NCI-H82 treated with DMSO at 0.1 percent for 48 hours (cell line): ENCODE data around the gene POLRMT.
"Not testable (repeated sequence)": the region's sequence is repeated elsewhere in the genome, so short reads cannot be mapped to it uniquely, and the experiment has no call there.

Experiments used
- DNase-seq: peaks from one replicate; lab custom pipeline; 2025; ENCODE audit not compliant: unreplicated experiment; lab: John Stamatoyannopoulos, UW

POLRMT gene

DNA sequence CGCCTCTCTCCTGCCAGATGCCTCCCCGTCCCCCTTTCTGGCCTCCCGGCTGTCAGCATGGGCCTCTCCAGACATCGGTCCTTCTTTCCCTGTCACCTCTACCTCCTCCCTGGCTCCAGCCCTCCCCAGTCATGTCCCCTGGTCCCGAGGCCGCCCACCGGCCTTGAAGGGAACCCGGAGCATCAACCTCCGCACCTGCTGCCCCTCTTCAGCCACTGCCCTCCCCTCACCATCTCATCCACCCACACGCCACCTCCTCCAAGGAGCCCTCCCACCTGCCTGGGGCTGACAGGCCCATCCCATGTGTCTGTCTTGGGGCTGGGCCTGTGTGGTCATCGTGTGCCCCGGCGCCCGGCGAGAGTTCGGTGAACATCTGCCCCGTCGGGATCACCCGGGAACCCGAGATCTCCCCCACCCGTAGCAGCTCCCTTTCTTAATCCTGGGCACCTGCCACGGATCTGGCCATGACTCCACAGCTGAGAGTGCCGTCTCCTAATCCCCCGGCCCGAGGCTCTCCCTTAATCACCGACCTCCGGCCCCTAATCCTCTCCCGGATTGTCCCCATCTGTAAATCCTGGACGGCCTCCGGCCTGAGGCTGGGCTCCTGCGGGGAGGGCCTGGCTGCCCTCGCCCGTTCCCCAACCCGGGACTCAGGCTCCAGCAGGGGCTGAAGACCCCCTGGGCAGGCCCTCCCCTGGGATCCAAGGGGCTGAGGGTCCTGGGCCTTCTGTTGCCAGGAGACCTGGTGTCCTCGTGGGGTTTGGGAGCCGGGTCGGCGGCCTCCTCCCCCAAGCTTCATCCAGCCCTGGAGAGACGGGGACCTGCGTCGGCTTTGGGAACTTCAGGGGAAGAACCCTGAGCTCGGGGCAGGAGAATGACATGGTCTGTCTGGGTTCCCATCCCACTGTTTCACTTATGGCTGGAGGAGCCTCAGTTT, 37.7 kb downstream of the POLRMT start:
- DNase-seq, result peak; percentile 68

- DNase-seq, result no peak
Observed at GRCh38 chr19:594265-594870, 39.0 kb downstream of the POLRMT start.

DNA sequence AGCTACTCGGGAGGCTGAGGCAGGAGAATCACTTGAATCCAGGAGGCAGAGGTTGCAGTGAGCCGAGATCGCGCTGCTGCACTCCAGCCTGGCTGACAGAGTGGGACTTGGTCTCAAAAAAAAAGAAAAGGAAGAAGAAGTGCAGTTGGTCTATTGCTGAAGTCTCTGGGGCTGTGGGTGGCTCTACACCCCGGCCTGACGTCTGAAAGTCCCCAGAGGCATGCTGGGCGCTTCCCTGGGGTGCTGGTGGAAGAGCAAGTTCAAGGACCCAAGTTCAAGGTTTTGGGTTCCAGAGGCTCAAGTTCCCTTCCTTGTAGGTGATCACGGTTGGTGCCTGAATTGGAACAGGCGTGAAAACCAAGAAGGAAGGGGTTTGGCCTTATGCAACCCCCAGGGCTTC, 39.8 kb downstream of the POLRMT start:
- DNase-seq, result no peak

GRCh38 chr19:593055-593454, 40.3 kb downstream of the POLRMT start:
- DNase-seq, result no peak

DNA sequence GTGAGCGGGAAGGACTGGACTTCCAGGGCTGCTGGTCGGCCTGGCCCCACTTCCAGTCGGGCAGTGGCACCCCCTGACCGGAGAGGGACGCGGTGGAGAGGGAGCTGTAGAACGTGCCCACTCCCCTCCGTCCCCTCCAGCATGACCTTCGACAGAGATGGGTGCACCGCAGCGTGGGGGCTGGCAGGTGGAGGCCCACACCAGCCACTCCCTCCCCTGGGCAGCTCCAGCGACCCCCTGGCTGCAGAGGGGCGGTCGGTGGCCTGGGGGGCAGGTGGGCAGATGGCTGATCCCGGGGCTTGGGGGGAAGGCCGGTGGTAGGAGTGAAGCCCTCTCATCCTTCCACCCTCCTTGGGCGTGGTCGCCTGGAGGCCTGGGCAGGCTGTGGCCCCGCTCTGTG, 41.2 kb downstream of the POLRMT start:
- DNase-seq, result no peak

- no peak for DNase-seq
Observed at GRCh38 chr19:591099-591958, 42.0 kb downstream of the POLRMT start.

GRCh38 chr19:590750-591098, 42.6 kb downstream of the POLRMT start:
- no peak for DNase-seq

DNA sequence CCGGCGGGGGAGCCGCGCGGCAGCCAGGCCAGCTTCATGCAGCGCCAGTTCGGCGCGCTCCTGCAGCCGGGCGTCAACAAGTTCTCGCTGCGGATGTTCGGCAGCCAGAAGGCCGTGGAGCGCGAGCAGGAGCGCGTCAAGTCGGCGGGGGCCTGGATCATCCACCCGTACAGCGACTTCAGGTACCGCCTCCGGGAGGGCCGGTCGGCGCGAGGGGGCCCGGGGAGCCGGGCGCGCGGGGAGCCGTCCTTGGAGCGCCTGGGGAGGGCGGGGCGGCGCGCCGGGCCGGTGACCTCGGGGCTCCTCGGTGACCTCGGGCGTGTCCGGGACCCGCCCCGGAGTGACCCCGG, 43.0 kb downstream of the POLRMT start:
- no peak for DNase-seq

- no peak for DNase-seq
Observed at GRCh38 chr19:589693-590395, 43.5 kb downstream of the POLRMT start, which contains the start of gene HCN2. Gene HCN2, plus strand, starts transcription at chr19:589881. Its CDS starts 65 bp downstream, at chr19:589946.

DNA sequence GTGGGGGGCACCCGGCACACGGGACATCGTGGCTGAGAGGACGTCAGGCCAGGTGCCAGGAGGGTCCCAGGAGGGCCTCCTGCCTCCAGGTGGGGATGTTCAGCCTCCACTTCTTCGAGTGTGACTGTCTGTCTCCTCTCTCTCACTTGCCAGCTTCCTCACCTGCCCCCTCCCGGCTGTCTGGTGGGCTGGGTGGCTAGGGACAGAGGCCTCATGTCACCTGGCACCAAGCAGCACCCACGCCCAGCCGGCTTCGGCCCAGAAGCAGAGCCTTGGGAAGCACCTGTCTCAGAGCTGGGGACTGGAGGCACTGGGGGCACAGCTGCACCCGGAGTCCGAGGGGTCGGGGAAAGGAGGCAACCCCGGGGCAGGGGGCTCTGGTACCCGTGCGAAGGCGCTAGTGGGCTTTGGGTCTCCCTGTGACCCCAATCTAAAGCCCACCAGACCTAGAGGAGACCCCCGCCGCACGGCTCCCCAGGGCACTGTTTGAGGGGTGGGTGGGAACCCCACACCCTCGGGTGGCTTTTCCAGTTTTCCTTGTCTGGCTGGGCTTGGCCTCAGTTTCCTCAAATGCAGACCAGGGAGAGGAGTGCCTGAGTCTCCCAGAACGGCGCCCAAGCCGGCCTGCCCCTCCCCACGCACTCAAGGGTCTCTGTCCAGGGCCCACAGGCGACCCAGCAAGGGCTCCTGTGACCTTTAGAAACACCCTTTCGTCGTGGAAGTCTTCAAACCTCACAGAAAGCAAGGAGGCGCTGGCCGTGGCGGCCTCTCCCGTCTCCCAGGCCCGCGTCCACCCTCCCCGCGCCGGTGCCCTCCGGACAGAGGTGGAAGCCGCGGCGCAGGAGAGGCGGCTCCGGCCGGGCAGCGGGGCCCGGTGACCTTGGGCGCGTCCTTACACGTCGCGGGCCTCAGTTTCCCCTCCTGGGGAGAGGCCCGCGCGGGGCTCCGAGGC, 44.3 kb downstream of the POLRMT start:
- no peak for DNase-seq

DNA sequence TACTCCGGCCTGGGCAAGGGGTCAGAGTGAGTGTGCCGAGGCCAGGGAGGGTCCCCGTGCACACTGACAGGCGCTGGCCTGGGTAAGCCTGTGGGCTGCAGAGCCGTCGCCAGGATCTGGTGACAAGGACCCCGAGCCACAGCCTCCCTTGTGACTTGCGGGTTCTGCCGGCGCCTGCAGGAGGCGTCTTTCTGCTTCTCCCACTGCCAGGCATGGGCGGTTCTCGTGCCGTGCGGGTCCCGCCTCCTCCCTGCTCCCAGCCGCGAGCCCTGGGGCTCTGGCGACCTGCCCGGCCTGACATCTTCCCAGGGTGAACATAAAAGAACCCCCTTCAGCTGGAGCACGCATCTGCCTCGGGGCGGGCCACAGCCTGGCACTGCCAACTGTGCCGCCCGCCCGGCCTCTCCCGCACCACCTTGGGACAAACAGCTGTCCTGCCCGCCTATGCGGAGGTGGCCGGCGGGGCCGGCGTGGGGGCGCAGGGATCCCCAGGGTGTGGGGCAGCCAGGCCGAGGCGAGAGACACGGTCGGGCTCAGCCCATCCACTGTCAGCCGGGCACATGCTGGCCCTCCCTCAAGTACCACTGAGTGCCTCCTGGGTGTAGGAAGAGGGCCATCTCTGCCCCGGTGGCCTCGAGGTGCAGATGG, 45.1 kb downstream of the POLRMT start:
- no peak for DNase-seq

- no peak for DNase-seq
Observed at GRCh38 chr19:585551-586110, 47.7 kb downstream of the POLRMT start.

DNA sequence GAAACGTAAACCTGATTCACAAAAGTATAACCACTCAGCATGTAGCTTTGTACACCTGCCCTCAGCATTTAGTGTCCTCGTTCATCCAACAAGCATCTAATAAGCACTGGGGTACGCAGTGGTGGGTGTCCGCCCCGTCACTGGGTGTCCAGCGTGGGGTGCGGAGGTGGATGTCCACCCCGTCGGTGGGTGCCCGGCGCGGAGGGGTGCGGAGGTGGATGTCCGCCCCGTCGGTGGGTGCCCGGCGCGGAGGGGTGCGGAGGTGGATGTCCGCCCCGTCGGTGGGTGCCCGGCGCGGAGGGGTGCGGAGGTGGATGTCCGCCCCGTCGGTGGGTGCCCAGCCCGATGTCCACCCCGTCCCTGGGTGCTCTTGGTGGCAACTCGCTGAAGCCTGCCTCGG, 48.2 kb downstream of the POLRMT start:
- not testable (repeated sequence) for DNase-seq

- DNase-seq, result no peak
Observed at GRCh38 chr19:584240-585001, 48.9 kb downstream of the POLRMT start.

GRCh38 chr19:583968-584239, 49.4 kb downstream of the POLRMT start:
- no peak for DNase-seq

DNA sequence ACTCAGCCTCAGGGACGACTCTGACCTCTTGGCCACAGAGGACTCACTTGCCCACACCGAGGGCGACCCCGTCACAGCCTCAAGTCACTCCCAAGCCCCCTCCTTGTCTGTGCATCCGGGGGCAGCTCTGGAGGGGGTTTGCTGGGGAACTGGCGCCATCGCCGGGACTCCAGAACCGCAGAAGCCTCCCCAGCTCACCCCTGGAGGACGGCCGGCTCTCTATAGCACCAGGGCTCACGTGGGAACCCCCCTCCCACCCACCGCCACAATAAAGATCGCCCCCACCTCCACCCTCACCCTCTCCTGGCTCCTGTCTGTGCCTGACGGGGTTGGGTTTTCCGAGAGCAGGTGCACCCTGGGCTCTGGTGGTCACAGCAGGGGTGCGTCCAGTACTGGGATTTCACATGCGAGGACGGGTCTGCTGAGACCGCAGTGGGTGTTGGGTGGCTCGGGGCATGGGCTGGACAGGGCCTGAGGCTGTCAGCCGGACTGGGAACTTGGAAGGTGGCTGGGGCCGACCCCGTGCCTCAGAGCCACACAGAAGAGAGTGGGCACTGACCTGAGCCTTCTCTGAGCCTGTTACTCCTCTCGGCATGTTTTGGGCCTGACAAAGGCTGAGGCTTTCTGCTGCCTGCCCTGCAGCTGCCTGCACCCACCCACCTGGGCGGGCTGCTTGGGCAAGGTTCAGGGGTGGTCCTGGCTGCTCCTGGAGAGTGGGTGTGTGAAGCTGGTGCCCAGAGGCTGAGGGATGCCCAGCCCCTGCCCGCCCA, 50.0 kb downstream of the POLRMT start:
- no peak for DNase-seq

DNA sequence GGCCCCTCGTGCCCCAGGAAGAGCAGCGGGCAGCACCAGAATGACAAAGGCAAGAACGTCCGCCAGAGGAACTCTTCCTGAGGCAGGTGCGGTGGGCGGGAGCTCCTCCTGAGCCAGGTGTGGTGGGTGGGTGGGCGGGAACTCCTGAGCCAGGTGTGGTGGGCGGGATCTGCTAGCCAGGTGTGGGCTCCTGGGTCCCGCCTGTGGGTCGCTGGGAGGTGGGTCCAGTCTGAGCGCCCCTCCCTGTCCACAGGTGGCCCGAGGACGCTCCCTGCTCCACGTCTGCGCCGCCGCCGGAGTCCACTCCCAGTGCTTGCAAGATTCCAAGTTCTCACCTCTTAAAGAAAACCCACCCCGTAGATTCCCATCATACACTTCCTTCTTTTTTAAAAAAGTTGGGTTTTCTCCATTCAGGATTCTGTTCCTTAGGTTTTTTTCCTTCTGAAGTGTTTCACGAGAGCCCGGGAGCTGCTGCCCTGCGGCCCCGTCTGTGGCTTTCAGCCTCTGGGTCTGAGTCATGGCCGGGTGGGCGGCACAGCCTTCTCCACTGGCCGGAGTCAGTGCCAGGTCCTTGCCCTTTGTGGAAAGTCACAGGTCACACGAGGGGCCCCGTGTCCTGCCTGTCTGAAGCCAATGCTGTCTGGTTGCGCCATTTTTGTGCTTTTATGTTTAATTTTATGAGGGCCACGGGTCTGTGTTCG, 50.7 kb downstream of the POLRMT start:
- DNase-seq, result no peak
